Neuron (in vitro differentiated cells): Measurements from ENCODE around the gene ZBTB49.
"Not testable (repeated sequence)": the region's sequence is repeated elsewhere in the genome, so short reads cannot be mapped to it uniquely, and the experiment has no call there.

Experiments used
- H2AFZ ChIP-seq: one replicate; pipeline ENCODE4 v1.6.1; 2013; ENCODE audit warnings: low read depth, mild to moderate bottlenecking, inconsistent platforms, low read length, moderate library complexity
- H3K27me3 ChIP-seq: one replicate; pipeline ENCODE4 v1.6.1; 2013; ENCODE audit warnings: low read length; ENCODE audit not compliant: insufficient read depth
- H3K36me3 ChIP-seq: one replicate; pipeline ENCODE4 v1.6.1; 2013; ENCODE audit warnings: low read length; ENCODE audit not compliant: insufficient read depth
- H3K4me1 ChIP-seq: one replicate; pipeline ENCODE4 v1.6.1; 2013; ENCODE audit warnings: low read length; ENCODE audit not compliant: insufficient read depth
- H3K4me3 ChIP-seq: 2 replicates; pipeline ENCODE4 v1.5.1; 2013; ENCODE audit warnings: mild to moderate bottlenecking, low read length, moderate library complexity
- H3K9me3 ChIP-seq: one replicate; pipeline ENCODE4 v1.6.1; 2013; ENCODE audit warnings: low read length

ZBTB49 gene

GRCh38 chr4:4338210-4339001 lies 48.4 kb downstream of the ZBTB49 start:
- H3K9me3 ChIP-seq = no peaks in the 10 kb centered on the region
- H3K4me3 ChIP-seq = no peak overlapping the region

GRCh38 chr4:4339504-4340085 lies 49.5 kb downstream of the ZBTB49 start:
- no peak overlapping the region for H3K4me3 ChIP-seq
- H3K36me3 ChIP-seq = no peaks in the 10 kb centered on the region
- no peaks in the 10 kb centered on the region for H3K4me1 ChIP-seq
- H2AFZ ChIP-seq = no peak overlapping the region
- peaks cover 6% of the 10 kb centered on the region for H3K27me3 ChIP-seq
- no peaks in the 10 kb centered on the region for H3K9me3 ChIP-seq

More at GRCh38 chr4:4338210-4339001, 48.4 kb downstream of the ZBTB49 start:
- H2AFZ ChIP-seq = no peak overlapping the region
- no peaks in the 10 kb centered on the region for H3K36me3 ChIP-seq
- H3K27me3 ChIP-seq = peaks cover 3% of the 10 kb centered on the region
- no peaks in the 10 kb centered on the region for H3K4me1 ChIP-seq

- no peaks in the 10 kb centered on the region for H3K9me3 ChIP-seq
- no peak overlapping the region for H3K4me3 ChIP-seq
- no peaks in the 10 kb centered on the region for H3K4me1 ChIP-seq
- peaks cover 6% of the 10 kb centered on the region for H3K27me3 ChIP-seq
- no peak overlapping the region for H2AFZ ChIP-seq
- no peaks in the 10 kb centered on the region for H3K36me3 ChIP-seq
Observed at GRCh38 chr4:4341861-4342650, 52.0 kb downstream of the ZBTB49 start.

- peaks cover 7% of the 10 kb centered on the region for H3K27me3 ChIP-seq
- H3K4me3 ChIP-seq = no peak overlapping the region
- no peaks in the 10 kb centered on the region for H3K4me1 ChIP-seq
- no peaks in the 10 kb centered on the region for H3K36me3 ChIP-seq
- H2AFZ ChIP-seq = no peak overlapping the region
- no peaks in the 10 kb centered on the region for H3K9me3 ChIP-seq
Observed at GRCh38 chr4:4343038-4343437, 53.0 kb downstream of the ZBTB49 start.

- no peaks in the 10 kb centered on the region for H3K4me1 ChIP-seq
- no peak overlapping the region for H2AFZ ChIP-seq
- no peaks in the 10 kb centered on the region for H3K36me3 ChIP-seq
- H3K4me3 ChIP-seq = no peak overlapping the region
- no peaks in the 10 kb centered on the region for H3K9me3 ChIP-seq
- peaks cover 5% of the 10 kb centered on the region for H3K27me3 ChIP-seq
Observed at GRCh38 chr4:4344915-4345527, 55.0 kb downstream of the ZBTB49 start.

- Histone ChIP-seq H3K9me3 (no peaks in the 10 kb centered on the region), H3K27me3 (peaks cover 5% of the 10 kb centered on the region), H3K4me3 (no peak overlapping the region), H3K36me3 (no peaks in the 10 kb centered on the region), H2AFZ (no peak overlapping the region), H3K4me1 (no peaks in the 10 kb centered on the region)
Observed at GRCh38 chr4:4347585-4347984, 57.5 kb downstream of the ZBTB49 start.

GRCh38 chr4:4348585-4348984 lies 58.5 kb downstream of the ZBTB49 start:
- not testable (repeated sequence) for H3K27me3 ChIP-seq, H2AFZ ChIP-seq, H3K9me3 ChIP-seq, H3K36me3 ChIP-seq, H3K4me3 ChIP-seq, H3K4me1 ChIP-seq

GRCh38 chr4:4349867-4350266 lies 59.8 kb downstream of the ZBTB49 start:
- Histone ChIP-seq H3K36me3 (no peaks in the 10 kb centered on the region), H2AFZ (no peak overlapping the region), H3K4me3 (no peak overlapping the region), H3K27me3 (peaks cover 4% of the 10 kb centered on the region), H3K4me1 (no peaks in the 10 kb centered on the region), H3K9me3 (no peaks in the 10 kb centered on the region)

GRCh38 chr4:4350909-4351308 lies 60.9 kb downstream of the ZBTB49 start:
- Histone ChIP-seq H3K9me3 (no peaks in the 10 kb centered on the region), H2AFZ (no peak overlapping the region), H3K36me3 (no peaks in the 10 kb centered on the region), H3K4me1 (no peaks in the 10 kb centered on the region), H3K4me3 (no peak overlapping the region), H3K27me3 (peaks cover 10% of the 10 kb centered on the region)

GRCh38 chr4:4355302-4355701 lies 65.3 kb downstream of the ZBTB49 start:
- Histone ChIP-seq H3K4me3 (no peak overlapping the region), H3K36me3 (no peaks in the 10 kb centered on the region), H3K27me3 (peaks cover 9% of the 10 kb centered on the region), H3K4me1 (peaks cover 26% of the 10 kb centered on the region), H3K9me3 (no peaks in the 10 kb centered on the region), H2AFZ (no peak overlapping the region)

GRCh38 chr4:4356106-4357041 lies 66.3 kb downstream of the ZBTB49 start:
- Histone ChIP-seq H3K36me3 (no peaks in the 10 kb centered on the region), H3K4me3 (no peak overlapping the region), H2AFZ (no peak overlapping the region), H3K27me3 (peaks cover 9% of the 10 kb centered on the region), H3K9me3 (no peaks in the 10 kb centered on the region), H3K4me1 (peaks cover 26% of the 10 kb centered on the region)

- H3K4me1 ChIP-seq = peaks cover 26% of the 10 kb centered on the region
- H3K36me3 ChIP-seq = no peaks in the 10 kb centered on the region
- H3K27me3 ChIP-seq = peaks cover 9% of the 10 kb centered on the region
- no peaks in the 10 kb centered on the region for H3K9me3 ChIP-seq
- no peak overlapping the region for H2AFZ ChIP-seq
- H3K4me3 ChIP-seq = no peak overlapping the region
Observed at GRCh38 chr4:4358093-4358854, 68.2 kb downstream of the ZBTB49 start.
